Measurements from ENCODE around the gene AKR7A3. TPM values are rescaled to one million over a fixed set of nuclear protein-coding genes. Genes with fewer than 3 reads are reported as not detected.
"Not testable (repeated sequence)": the region's sequence is repeated elsewhere in the genome, so short reads cannot be mapped to it uniquely, and the experiment has no call there.

AKR7A3 gene
- total RNA-seq, 1 donor from 2014 or later = 4.6 TPM

DNA sequence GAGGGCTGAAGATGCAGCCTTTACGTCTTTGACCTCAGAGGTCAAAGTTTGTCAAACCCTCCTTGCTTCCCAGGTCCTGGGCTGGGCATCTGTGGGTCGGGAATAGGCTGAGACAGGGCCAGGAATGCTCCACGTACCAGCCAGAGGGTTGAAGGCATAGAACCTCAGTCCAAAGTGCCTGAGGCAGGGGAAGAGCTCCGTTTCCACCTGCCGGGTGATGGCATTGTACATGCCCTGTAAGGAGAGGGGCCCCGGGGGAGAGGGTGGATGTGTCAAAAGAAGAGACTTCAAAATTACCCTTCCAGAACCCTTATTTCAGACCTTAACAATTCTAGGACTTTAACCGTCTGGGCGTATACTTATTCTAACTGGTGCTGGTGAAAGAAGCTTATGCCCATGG is 3.7 kb downstream of the AKR7A3 start:
- Mint-ChIP-seq H3K27ac (no peak overlapping the region), H3K27me3 (peaks cover 16% of the 10 kb centered on the region), H3K36me3 (peaks cover 5% of the 10 kb centered on the region), H3K4me1 (ENCODE audit: unreplicated experiment) (no peaks in the 10 kb centered on the region), H3K4me3 (no peak overlapping the region), H3K9me3 (no peaks in the 10 kb centered on the region)
- no peak for DNase-seq (ENCODE audit: extremely low spot score, unreplicated experiment)
- TF ChIP-seq CTCF (conservative IDR thresholded peaks at IDR 0.05) = no peak

- Mint-ChIP-seq H3K27me3 (peaks cover 6% of the 10 kb centered on the region), H3K9me3 (no peaks in the 10 kb centered on the region)
Measured at GRCh38 chr1:19283891-19284290, 4.7 kb downstream of the AKR7A3 start.

GRCh38 chr1:19274636-19275035 is 13.9 kb downstream of the AKR7A3 start:
- DNase-seq (ENCODE audit: extremely low spot score, unreplicated experiment) = no peak
- Mint-ChIP-seq H3K27me3 (no peaks in the 10 kb centered on the region), H3K27ac (no peak overlapping the region), H3K4me3 (no peak overlapping the region), H3K9me3 (no peaks in the 10 kb centered on the region), H3K4me1 (ENCODE audit: unreplicated experiment) (no peaks in the 10 kb centered on the region), H3K36me3 (no peaks in the 10 kb centered on the region)
- no peak for TF ChIP-seq CTCF (conservative IDR thresholded peaks at IDR 0.05)

More at GRCh38 chr1:19283891-19284290, 4.7 kb downstream of the AKR7A3 start:
- DNase-seq (ENCODE audit: extremely low spot score, unreplicated experiment) = no peak
- no peak overlapping the region for H3K27ac Mint-ChIP-seq
- no peak overlapping the region for H3K4me3 Mint-ChIP-seq
- no peaks in the 10 kb centered on the region for H3K4me1 Mint-ChIP-seq (ENCODE audit: unreplicated experiment)
- H3K36me3 Mint-ChIP-seq = no peaks in the 10 kb centered on the region
- no peak for TF ChIP-seq CTCF (conservative IDR thresholded peaks at IDR 0.05)

- not testable (repeated sequence) for H3K9me3 Mint-ChIP-seq; H3K36me3 Mint-ChIP-seq; H3K27me3 Mint-ChIP-seq; H3K4me1 Mint-ChIP-seq (ENCODE audit: unreplicated experiment); H3K27ac Mint-ChIP-seq; DNase-seq (ENCODE audit: extremely low spot score, unreplicated experiment); H3K4me3 Mint-ChIP-seq
Measured at GRCh38 chr1:19273844-19274531, 14.6 kb downstream of the AKR7A3 start.

- Mint-ChIP-seq H3K4me3 (no peak overlapping the region), H3K9me3 (no peaks in the 10 kb centered on the region), H3K36me3 (no peaks in the 10 kb centered on the region), H3K27me3 (no peaks in the 10 kb centered on the region), H3K27ac (no peak overlapping the region), H3K4me1 (ENCODE audit: unreplicated experiment) (no peaks in the 10 kb centered on the region)
- DNase-seq (ENCODE audit: extremely low spot score, unreplicated experiment) = no peak
- TF ChIP-seq CTCF (conservative IDR thresholded peaks at IDR 0.05) = no peak
Measured at GRCh38 chr1:19273106-19273843, 15.3 kb downstream of the AKR7A3 start.

GRCh38 chr1:19272064-19272463 is 16.5 kb downstream of the AKR7A3 start:
- H3K27me3 Mint-ChIP-seq = no peaks in the 10 kb centered on the region

DNA sequence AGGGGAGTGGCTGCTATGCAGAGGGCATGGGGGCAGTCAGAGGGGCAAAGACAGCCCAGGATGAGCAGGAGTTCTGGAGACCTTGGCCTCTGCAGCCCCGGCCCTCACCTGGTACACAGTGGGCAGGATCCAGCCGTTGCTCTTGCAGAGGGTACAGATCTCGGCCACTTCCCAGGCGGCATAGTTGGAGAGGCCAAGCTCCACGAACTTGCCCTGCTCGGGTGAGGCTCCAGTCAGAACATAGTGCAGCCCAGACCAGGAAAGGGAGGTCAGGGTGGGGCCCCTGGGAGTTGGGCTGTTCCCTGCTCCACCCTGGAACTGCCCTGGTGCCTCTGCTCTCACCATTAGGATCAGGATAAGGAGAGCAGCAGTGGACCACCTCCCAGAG is 18.2 kb downstream of the AKR7A3 start:
- H3K27me3 Mint-ChIP-seq; H3K4me3 Mint-ChIP-seq; H3K27ac Mint-ChIP-seq; H3K4me1 Mint-ChIP-seq (ENCODE audit: unreplicated experiment); H3K36me3 Mint-ChIP-seq; H3K9me3 Mint-ChIP-seq; DNase-seq (ENCODE audit: extremely low spot score, unreplicated experiment): not testable (repeated sequence)

More at GRCh38 chr1:19272064-19272463, 16.5 kb downstream of the AKR7A3 start:
- Mint-ChIP-seq H3K4me3 (no peak overlapping the region), H3K36me3 (no peaks in the 10 kb centered on the region), H3K9me3 (no peaks in the 10 kb centered on the region), H3K27ac (no peak overlapping the region), H3K4me1 (ENCODE audit: unreplicated experiment) (no peaks in the 10 kb centered on the region)
- no peak for TF ChIP-seq CTCF (conservative IDR thresholded peaks at IDR 0.05)
- DNase-seq (ENCODE audit: extremely low spot score, unreplicated experiment) = no peak

DNA sequence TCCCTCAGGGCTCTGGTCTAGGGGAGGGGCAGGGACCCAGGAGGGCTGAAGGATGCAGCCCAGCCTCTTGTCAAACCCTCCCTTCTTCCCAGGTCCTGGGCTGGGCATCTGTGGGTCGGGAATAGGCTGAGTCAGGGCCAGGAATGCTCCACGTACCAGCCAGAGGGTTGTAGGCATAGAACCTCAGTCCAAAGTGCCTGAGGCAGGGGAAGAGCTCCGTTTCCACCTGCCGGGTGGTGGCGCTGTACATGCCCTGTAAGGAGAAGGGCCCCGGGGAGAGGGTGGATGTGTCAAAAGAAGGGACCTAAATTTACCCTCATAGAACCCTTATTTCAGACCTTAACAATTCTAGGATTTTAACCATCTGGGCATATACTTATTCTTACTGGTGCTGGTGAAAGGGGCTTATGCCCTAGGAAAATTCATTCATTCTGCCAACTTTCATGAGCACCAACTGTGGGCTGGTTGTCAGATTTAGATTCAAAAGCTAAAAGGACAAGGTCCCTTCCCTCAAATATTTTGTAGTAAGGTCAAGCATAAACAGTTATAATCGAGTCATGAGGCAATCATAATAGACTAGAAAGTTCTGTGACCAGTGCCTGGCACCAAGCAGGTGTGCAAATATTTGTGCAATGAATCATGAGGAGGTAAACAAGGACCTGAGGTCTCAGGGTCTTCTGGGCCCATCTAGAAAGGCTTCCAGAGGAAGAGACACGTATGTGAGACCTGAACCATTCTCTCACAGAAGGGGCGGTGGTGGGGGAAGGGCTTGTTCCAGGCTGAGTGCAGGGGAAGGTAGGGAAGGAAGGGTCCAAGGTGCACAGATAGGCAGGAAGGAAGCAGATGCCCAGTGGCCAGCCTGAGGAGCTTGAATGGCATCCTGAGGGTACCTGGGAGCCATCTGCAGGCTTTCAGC is 18.9 kb downstream of the AKR7A3 start:
- H3K36me3 Mint-ChIP-seq; H3K9me3 Mint-ChIP-seq; H3K4me3 Mint-ChIP-seq; H3K4me1 Mint-ChIP-seq (ENCODE audit: unreplicated experiment); H3K27ac Mint-ChIP-seq; H3K27me3 Mint-ChIP-seq; DNase-seq (ENCODE audit: extremely low spot score, unreplicated experiment): not testable (repeated sequence)

Measured in type B pancreatic cell (in vitro differentiated cells).